ENCODE measurements around the gene USF1. TPM values are rescaled to one million over a fixed set of nuclear protein-coding genes. Genes with fewer than 3 reads are reported as not detected.

Gene USF1
- polyA plus RNA-seq, 3 donors: 6.3 to 335 (median 25.5) TPM

- intact Hi-C loops (cut with micrococcal nuclease): loop anchor here in 1 of 2 donors (10.0 kb wide), 1 partner anchor 56 kb away; no protein-coding TSS in a partner anchor
- Mint-ChIP-seq H3K36me3 (peaks cover 80 to 92% of the 10 kb centered on the region in 2 donors), H3K4me1 (peaks cover 55% of the 10 kb centered on the region), H3K9me3 (no peaks in the 10 kb centered on the region), H3K27ac (peak overlapping the region in 4 of 7 donors; percentile 30 to 63 (median 62)), H3K27me3 (ENCODE audit: low read depth in 3 of 3) (no peaks in the 10 kb centered on the region), H3K4me3 (no peak overlapping the region)
- Histone ChIP-seq H3K27ac (ENCODE audit: low read depth in 1 of 2, low read length in 2 of 2) (peak overlapping the region; percentile 13 to 50), H3K9ac (ENCODE audit: insufficient read depth, low read length, poor library complexity, severe bottlenecking) (no peak overlapping the region), H3K4me1 (ENCODE audit: control insufficient read depth in 1 of 2, insufficient read depth in 2 of 2, low read length in 2 of 2) (peaks cover 37 to 54% of the 10 kb centered on the region in 2 donors), H4K20me1 (ENCODE audit: insufficient read depth, low read length) (peaks cover 70% of the 10 kb centered on the region), H3K4me2 (replicated peaks; ENCODE audit: extremely low read depth, low read length, poor library complexity, severe bottlenecking) (no peak overlapping the region), H3K27me3 (ENCODE audit: control insufficient read depth in 2 of 2, insufficient read depth in 2 of 2, low read length in 2 of 2) (no peaks in the 10 kb centered on the region), H2AFZ (ENCODE audit: insufficient read depth, low read depth, low read length, poor library complexity, severe bottlenecking) (no peak overlapping the region), H3K36me3 (replicated peaks in 1 of 2; ENCODE audit: control insufficient read depth in 1 of 2, insufficient read depth in 2 of 2, low read length in 2 of 2) (peaks cover 81 to 89% of the 10 kb centered on the region in 2 donors), H3K79me2 (ENCODE audit: insufficient read depth, low read length) (peaks cover 67% of the 10 kb centered on the region), H3K9me3 (replicated peaks in 1 of 2; ENCODE audit: control insufficient read depth in 1 of 2, insufficient read depth in 1 of 2, low read length in 2 of 2) (no peaks in the 10 kb centered on the region), H3K4me3 (replicated peaks in 1 of 3; ENCODE audit: low read depth in 2 of 3, low read length in 3 of 3) (no peak overlapping the region)
- WGBS (ENCODE audit: insufficient coverage): 99% methylated on average over 9 of the region's 10 CpGs
- DNase-seq: no peak
- TF ChIP-seq CTCF (IDR thresholded peaks at IDR 0.05): no peak
Measured at GRCh38 chr1:161051219-161051618, 5.4 kb upstream of the USF1 start.

GRCh38 chr1:161048949-161049722 is 3.4 kb upstream of the USF1 start:
- Mint-ChIP-seq H3K27ac (peak overlapping the region; percentile 99 to 100 (median 100)), H3K4me1 (peaks cover 60% of the 10 kb centered on the region), H3K27me3 (ENCODE audit: low read depth in 3 of 3) (no peaks in the 10 kb centered on the region), H3K9me3 (no peaks in the 10 kb centered on the region), H3K4me3 (no peak overlapping the region), H3K36me3 (peaks cover 66 to 73% of the 10 kb centered on the region in 2 donors)
- intact Hi-C loops (cut with micrococcal nuclease): loop anchor here in 1 of 2 donors (5.0 kb wide), 1 partner anchor 88 kb away; no protein-coding TSS in a partner anchor
- Histone ChIP-seq H3K27me3 (ENCODE audit: control insufficient read depth in 2 of 2, insufficient read depth in 2 of 2, low read length in 2 of 2) (no peaks in the 10 kb centered on the region), H3K79me2 (ENCODE audit: insufficient read depth, low read length) (peaks cover 64% of the 10 kb centered on the region), H4K20me1 (ENCODE audit: insufficient read depth, low read length) (peaks cover 52% of the 10 kb centered on the region), H3K27ac (ENCODE audit: low read depth in 1 of 2, low read length in 2 of 2) (peak overlapping the region; percentile 88 to 99), H3K4me2 (replicated peaks; ENCODE audit: extremely low read depth, low read length, poor library complexity, severe bottlenecking) (no peak overlapping the region), H3K36me3 (replicated peaks in 1 of 2; ENCODE audit: control insufficient read depth in 1 of 2, insufficient read depth in 2 of 2, low read length in 2 of 2) (peaks cover 63 to 71% of the 10 kb centered on the region in 2 donors), H3K4me3 (replicated peaks in 1 of 3; ENCODE audit: low read depth in 2 of 3, low read length in 3 of 3) (peak overlapping the region in 1 of 3 experiments; percentile 14), H3K9me3 (replicated peaks in 1 of 2; ENCODE audit: control insufficient read depth in 1 of 2, insufficient read depth in 1 of 2, low read length in 2 of 2) (no peaks in the 10 kb centered on the region), H3K9ac (ENCODE audit: insufficient read depth, low read length, poor library complexity, severe bottlenecking) (peak overlapping the region; percentile 6), H3K4me1 (ENCODE audit: control insufficient read depth in 1 of 2, insufficient read depth in 2 of 2, low read length in 2 of 2) (peaks cover 43 to 59% of the 10 kb centered on the region in 2 donors), H2AFZ (ENCODE audit: insufficient read depth, low read depth, low read length, poor library complexity, severe bottlenecking) (no peak overlapping the region)
- 89% methylated on average over 3 of the region's 5 CpGs for WGBS (ENCODE audit: insufficient coverage)
- DNase-seq: no peak
- TF ChIP-seq CTCF (IDR thresholded peaks at IDR 0.05): no peak
